Measurements from ENCODE around the gene NMNAT2. TPM values are rescaled to one million over a fixed set of nuclear protein-coding genes. Genes with fewer than 3 reads are reported as not detected.
"Not testable (repeated sequence)": the region's sequence is repeated elsewhere in the genome, so short reads cannot be mapped to it uniquely, and the experiment has no call there.

Gene NMNAT2
- total and polyA plus RNA-seq, 2 donors, result 1.4 to 2.4 TPM

DNA sequence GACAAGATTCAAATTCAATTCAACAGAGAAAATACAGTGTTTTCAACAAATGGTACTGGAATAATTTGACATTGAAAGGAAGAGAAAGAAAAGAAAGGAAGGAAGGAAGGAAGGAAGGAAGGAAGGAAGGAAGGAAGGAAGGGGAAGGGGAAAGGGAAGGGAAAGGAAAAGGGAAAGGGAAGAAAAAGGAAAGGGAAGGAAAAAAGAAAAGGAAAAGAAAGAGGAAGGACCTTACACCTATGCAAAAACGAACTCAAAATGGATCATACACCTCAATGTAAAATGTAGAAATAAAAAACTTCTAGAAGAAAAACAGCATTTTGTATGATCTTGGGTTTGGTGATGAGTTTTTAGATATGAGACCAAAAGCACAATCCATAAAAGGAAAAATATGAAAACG, 19.9 kb upstream of the NMNAT2 start:
- WGBS, result 84% methylated on average over 2 of the region's 2 CpGs
- H3K36me3 ChIP-seq (ENCODE audit: insufficient read depth), result no peaks in the 10 kb centered on the region
- no peak overlapping the region for H3K27ac ChIP-seq (ENCODE audit: low read depth)
- H3K4me1 ChIP-seq (ENCODE audit: insufficient read depth), result no peaks in the 10 kb centered on the region
- H3K4me3 ChIP-seq (ENCODE audit: low read depth, low read length), result no peak overlapping the region
- DNase-seq (ENCODE audit: extremely low spot score), result no peak

DNA sequence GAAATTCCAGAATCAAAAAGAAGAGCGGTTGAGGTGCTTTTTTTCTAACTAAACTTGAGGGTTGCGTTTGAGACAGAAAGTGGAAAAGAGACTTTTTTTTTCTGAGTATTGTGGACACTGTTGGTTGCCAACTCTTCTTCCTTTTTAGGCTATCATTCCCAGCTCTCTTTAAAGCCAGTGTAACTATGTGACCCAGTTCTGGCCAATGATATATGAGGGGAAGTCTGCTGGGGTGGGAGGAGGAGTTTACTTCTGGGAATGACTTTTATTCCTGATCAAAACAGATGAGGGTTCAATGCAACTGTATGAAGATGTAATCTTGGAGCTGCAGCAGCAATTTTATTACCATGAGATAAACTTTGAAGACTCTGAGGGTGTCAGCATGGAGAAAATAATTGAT, 17.3 kb upstream of the NMNAT2 start:
- H3K36me3 ChIP-seq (ENCODE audit: insufficient read depth), result no peaks in the 10 kb centered on the region
- WGBS, result 61% methylated on average over 2 of the region's 2 CpGs
- no peak overlapping the region for H3K27ac ChIP-seq (ENCODE audit: low read depth)

DNA sequence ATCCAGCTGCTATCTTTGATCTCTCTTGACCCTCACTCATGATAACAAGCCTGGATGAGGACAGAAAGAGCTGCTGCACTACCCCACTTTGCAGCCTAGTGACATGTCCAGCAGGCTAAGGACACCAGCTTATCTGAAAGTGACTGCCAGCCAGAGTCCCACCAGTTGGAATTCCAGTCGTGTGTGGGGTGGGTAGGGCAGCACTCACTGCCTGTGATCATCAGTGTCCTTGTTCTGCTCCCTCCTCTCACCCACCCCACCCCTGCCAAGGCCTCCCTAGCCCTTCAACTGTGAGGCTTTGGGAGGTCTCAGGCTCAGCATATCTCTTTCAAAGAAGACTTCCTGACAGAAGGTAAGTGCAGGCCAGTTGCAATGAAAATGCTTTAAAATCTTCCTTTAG, 15.5 kb upstream of the NMNAT2 start:
- no peaks in the 10 kb centered on the region for H3K36me3 ChIP-seq (ENCODE audit: insufficient read depth)
- H3K4me3 ChIP-seq (ENCODE audit: low read depth, low read length), result no peak overlapping the region
- no peak for DNase-seq (ENCODE audit: extremely low spot score)
- H3K4me1 ChIP-seq (ENCODE audit: insufficient read depth), result no peaks in the 10 kb centered on the region
- no peak overlapping the region for H3K27ac ChIP-seq (ENCODE audit: low read depth)
- WGBS, result 21% methylated on average over 1 of the region's 1 CpG

More for the DNA sequence above, 17.3 kb upstream of the NMNAT2 start:
- H3K4me3 ChIP-seq (ENCODE audit: low read depth, low read length), result no peak overlapping the region
- H3K4me1 ChIP-seq (ENCODE audit: insufficient read depth), result no peaks in the 10 kb centered on the region
- DNase-seq (ENCODE audit: extremely low spot score), result no peak

GRCh38 chr1:183432548-183432875, 14.3 kb upstream of the NMNAT2 start:
- DNase-seq (ENCODE audit: extremely low spot score), result no peak
- 58% methylated on average over 2 of the region's 2 CpGs for WGBS
- Histone ChIP-seq H3K4me1 (ENCODE audit: insufficient read depth) (no peaks in the 10 kb centered on the region), H3K27ac (ENCODE audit: low read depth) (no peak overlapping the region), H3K36me3 (ENCODE audit: insufficient read depth) (no peaks in the 10 kb centered on the region), H3K4me3 (ENCODE audit: low read depth, low read length) (no peak overlapping the region)

DNA sequence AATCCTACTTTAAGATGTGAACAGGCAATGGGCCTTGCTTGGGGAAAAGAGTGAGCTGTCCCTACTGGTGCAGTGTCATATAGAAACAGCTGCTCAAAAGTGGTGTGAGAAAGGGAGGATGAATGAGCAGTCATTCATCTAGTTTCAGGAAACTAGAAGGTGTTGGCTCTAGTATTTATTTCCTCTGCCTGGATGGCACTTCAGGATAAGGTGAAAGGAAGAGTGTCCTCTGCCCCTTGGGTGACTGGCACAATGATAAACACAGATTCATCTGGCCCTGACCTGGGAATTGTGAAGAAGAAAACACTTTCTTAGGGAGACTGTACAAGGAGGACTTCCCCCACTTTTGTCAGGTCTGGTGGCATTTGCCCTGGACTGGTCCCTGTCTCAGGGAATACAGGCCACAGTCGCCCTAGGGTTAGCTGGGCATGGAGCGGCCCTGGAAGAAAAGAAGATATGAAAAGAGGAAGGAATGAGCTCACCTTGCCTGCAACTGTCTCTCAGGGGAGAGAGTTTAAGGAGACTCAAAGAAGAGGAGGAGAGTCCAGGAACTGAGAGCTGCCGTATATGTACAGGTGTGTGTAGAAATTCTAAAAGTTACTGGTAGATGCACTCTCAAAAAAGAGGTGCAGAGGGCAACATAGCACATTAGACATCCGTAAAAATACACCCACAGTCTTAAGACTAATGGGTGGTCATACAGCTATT, 13.8 kb upstream of the NMNAT2 start:
- Histone ChIP-seq H3K4me1 (ENCODE audit: insufficient read depth) (no peaks in the 10 kb centered on the region), H3K4me3 (ENCODE audit: low read depth, low read length) (no peak overlapping the region), H3K36me3 (ENCODE audit: insufficient read depth) (no peaks in the 10 kb centered on the region), H3K27ac (ENCODE audit: low read depth) (no peak overlapping the region)
- DNase-seq (ENCODE audit: extremely low spot score), result no peak
- WGBS, result 88% methylated on average over 4 of the region's 4 CpGs

GRCh38 chr1:183427591-183427990, 9.4 kb upstream of the NMNAT2 start:
- not testable (repeated sequence) for H3K4me3 ChIP-seq (ENCODE audit: low read depth, low read length); H3K4me1 ChIP-seq (ENCODE audit: insufficient read depth)

GRCh38 chr1:183424691-183425090, 6.5 kb upstream of the NMNAT2 start:
- Histone ChIP-seq H3K27ac (ENCODE audit: low read depth) (no peak overlapping the region), H3K36me3 (ENCODE audit: insufficient read depth) (no peaks in the 10 kb centered on the region), H3K4me3 (ENCODE audit: low read depth, low read length) (no peak overlapping the region), H3K4me1 (ENCODE audit: insufficient read depth) (no peaks in the 10 kb centered on the region)
- DNase-seq (ENCODE audit: extremely low spot score), result no peak

More at GRCh38 chr1:183427591-183427990, 9.4 kb upstream of the NMNAT2 start:
- not testable (repeated sequence) for DNase-seq (ENCODE audit: extremely low spot score); H3K36me3 ChIP-seq (ENCODE audit: insufficient read depth); H3K27ac ChIP-seq (ENCODE audit: low read depth)
- WGBS, result 70% methylated on average over 3 of the region's 3 CpGs

- Histone ChIP-seq H3K4me1 (ENCODE audit: insufficient read depth) (no peaks in the 10 kb centered on the region), H3K36me3 (ENCODE audit: insufficient read depth) (no peaks in the 10 kb centered on the region), H3K4me3 (ENCODE audit: low read depth, low read length) (no peak overlapping the region), H3K27ac (ENCODE audit: low read depth) (no peak overlapping the region)
- no peak for DNase-seq (ENCODE audit: extremely low spot score)
- WGBS, result 51% methylated on average over 1 of the region's 1 CpG
Measured at GRCh38 chr1:183423541-183423940, 5.4 kb upstream of the NMNAT2 start.

DNA sequence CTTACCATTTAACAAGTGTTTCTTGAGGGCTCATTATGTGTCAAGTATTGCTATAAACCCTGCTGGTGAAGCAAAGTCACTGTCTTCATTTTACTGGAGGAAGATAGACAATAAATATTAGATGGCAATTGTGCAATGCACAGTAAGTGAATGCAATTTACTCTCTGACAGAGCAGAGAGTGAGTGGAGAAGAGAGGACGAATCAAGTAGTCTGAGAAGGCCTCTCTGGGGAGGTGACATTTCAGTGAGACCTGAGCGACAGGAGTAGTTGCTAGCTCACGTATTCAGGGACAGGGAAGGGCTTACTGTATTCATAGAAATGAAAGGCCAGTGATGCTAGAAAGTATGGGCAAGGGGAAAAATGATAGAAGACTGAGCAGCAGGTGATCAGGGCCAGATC, 1.2 kb upstream of the NMNAT2 start:
- Histone ChIP-seq H3K4me3 (ENCODE audit: low read depth, low read length) (no peak overlapping the region), H3K4me1 (ENCODE audit: insufficient read depth) (no peaks in the 10 kb centered on the region), H3K36me3 (ENCODE audit: insufficient read depth) (no peaks in the 10 kb centered on the region), H3K27ac (ENCODE audit: low read depth) (no peak overlapping the region)
- no peak for DNase-seq (ENCODE audit: extremely low spot score)
- WGBS, result 70% methylated on average over 3 of the region's 3 CpGs

- Histone ChIP-seq H3K36me3 (ENCODE audit: insufficient read depth) (no peaks in the 10 kb centered on the region), H3K4me3 (ENCODE audit: low read depth, low read length) (no peak overlapping the region), H3K4me1 (ENCODE audit: insufficient read depth) (no peaks in the 10 kb centered on the region), H3K27ac (ENCODE audit: low read depth) (no peak overlapping the region)
- WGBS, result 72% methylated on average over 6 of the region's 6 CpGs
- DNase-seq (ENCODE audit: extremely low spot score), result no peak
Measured at GRCh38 chr1:183418696-183419095, 516 bp upstream of the NMNAT2 start.

GRCh38 chr1:183416850-183417771, 1.1 kb downstream of the NMNAT2 start:
- Histone ChIP-seq H3K36me3 (ENCODE audit: insufficient read depth) (no peaks in the 10 kb centered on the region), H3K4me1 (ENCODE audit: insufficient read depth) (no peaks in the 10 kb centered on the region), H3K27ac (ENCODE audit: low read depth) (no peak overlapping the region), H3K4me3 (ENCODE audit: low read depth, low read length) (peak overlapping the region; percentile 11)
- peak; percentile 46 for DNase-seq (ENCODE audit: extremely low spot score)
- 2% methylated on average over 69 of the region's 69 CpGs for WGBS

DNA sequence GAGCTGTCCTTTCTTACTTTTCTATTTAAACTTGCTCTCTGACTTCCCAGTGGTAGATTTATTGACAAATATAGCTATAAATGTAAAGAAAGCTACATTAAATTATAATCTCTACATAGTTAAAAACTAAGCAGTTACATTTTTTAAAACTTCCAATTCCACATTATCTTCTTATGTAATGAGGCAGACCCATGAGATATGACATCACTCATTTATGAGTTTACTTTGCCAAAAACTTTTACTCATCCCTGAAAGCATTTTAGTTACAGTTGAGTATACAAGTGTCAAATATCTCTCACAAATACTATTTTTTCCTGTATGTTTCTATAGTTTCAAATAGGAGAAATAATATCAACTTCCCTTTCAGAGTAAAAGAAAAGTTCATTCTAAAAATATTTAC, 3.8 kb downstream of the NMNAT2 start:
- H3K4me3 ChIP-seq (ENCODE audit: low read depth, low read length), result no peak overlapping the region
- DNase-seq (ENCODE audit: extremely low spot score), result no peak
- no peaks in the 10 kb centered on the region for H3K36me3 ChIP-seq (ENCODE audit: insufficient read depth)
- H3K4me1 ChIP-seq (ENCODE audit: insufficient read depth), result no peaks in the 10 kb centered on the region
- no peak overlapping the region for H3K27ac ChIP-seq (ENCODE audit: low read depth)

DNA sequence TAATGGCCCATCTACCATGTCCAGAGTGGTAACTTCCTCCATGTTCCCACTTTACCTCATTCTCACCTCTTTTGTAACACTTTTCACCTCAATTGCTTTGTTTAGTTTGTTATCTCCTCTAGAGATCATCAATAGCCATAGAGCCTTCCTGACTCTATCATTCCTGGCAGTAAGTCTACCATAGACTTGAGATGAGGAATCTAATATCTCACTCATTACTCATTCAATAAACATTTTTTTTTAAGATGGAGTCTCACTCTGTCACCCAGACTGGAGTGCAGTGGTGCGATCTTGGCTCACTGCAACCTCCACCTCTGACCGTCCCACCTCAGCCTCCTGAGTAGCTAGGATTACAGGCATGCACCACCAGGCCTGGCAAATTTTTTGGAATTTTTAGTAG, 7.1 kb downstream of the NMNAT2 start:
- no peak overlapping the region for H3K27ac ChIP-seq (ENCODE audit: low read depth)
- no peak overlapping the region for H3K4me3 ChIP-seq (ENCODE audit: low read depth, low read length)
- WGBS, result 88% methylated on average over 2 of the region's 2 CpGs
- no peaks in the 10 kb centered on the region for H3K36me3 ChIP-seq (ENCODE audit: insufficient read depth)
- H3K4me1 ChIP-seq (ENCODE audit: insufficient read depth), result no peaks in the 10 kb centered on the region
- no peak for DNase-seq (ENCODE audit: extremely low spot score)

DNA sequence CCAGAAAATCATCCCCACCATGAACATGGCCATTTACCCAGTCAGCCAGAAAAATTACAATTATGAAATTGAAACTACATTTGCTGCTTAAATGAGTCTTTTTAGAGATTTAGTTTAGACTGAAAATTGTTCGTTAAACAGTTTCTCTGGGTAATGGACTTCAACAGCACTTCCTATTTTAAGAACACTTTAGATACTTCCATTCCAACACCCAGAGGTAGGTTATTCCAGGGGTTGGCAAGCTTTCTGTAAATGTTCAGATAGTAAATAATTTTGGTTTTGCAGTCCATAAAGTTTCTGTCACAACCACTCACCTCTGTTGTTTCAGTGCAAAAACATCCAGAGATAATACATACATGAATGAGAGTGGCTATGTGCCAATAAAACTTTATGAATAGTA, 10.2 kb downstream of the NMNAT2 start:
- no peaks in the 10 kb centered on the region for H3K4me1 ChIP-seq (ENCODE audit: insufficient read depth)
- no peak overlapping the region for H3K4me3 ChIP-seq (ENCODE audit: low read depth, low read length)
- H3K27ac ChIP-seq (ENCODE audit: low read depth), result no peak overlapping the region
- WGBS, result 88% methylated on average over 1 of the region's 1 CpG
- no peak for DNase-seq (ENCODE audit: extremely low spot score)
- H3K36me3 ChIP-seq (ENCODE audit: insufficient read depth), result no peaks in the 10 kb centered on the region
